GM12875 (cell line): ENCODE results near the gene AP1B1.

Experiments
- H3K4me3 ChIP-seq: one replicate; pipeline ENCODE4 v1.5.1; 2011; ENCODE audit warnings: low read depth, low read length, control low read depth
- CTCF ChIP-seq: IDR thresholded peaks from 2 replicates; pipeline ENCODE4 v1.5.1; 2011; ENCODE audit warnings: low read depth, mild to moderate bottlenecking, control low read depth, inconsistent platforms, low read length, moderate library complexity, borderline replicate concordance; ENCODE audit not compliant: insufficient read depth

AP1B1 gene

GRCh38 chr22:29292379-29292778, 96.0 kb downstream of the AP1B1 start:
- no peak overlapping the region for H3K4me3 ChIP-seq
- no peak for TF ChIP-seq CTCF

GRCh38 chr22:29291215-29291614, 97.2 kb downstream of the AP1B1 start:
- no peak overlapping the region for H3K4me3 ChIP-seq
- TF ChIP-seq CTCF = no peak

- H3K4me3 ChIP-seq = no peak overlapping the region
- TF ChIP-seq CTCF = no peak
Observed at GRCh38 chr22:29290061-29290460, 98.3 kb downstream of the AP1B1 start.

- no peak for TF ChIP-seq CTCF
- no peak overlapping the region for H3K4me3 ChIP-seq
Observed at GRCh38 chr22:29288837-29289236, 99.5 kb downstream of the AP1B1 start.

GRCh38 chr22:29284196-29284595, 104.2 kb downstream of the AP1B1 start:
- TF ChIP-seq CTCF = no peak
- no peak overlapping the region for H3K4me3 ChIP-seq

GRCh38 chr22:29277927-29278326, 110.4 kb downstream of the AP1B1 start:
- no peak for TF ChIP-seq CTCF
- no peak overlapping the region for H3K4me3 ChIP-seq
